ENCODE results near the gene ROR1. TPM values are rescaled to one million over a fixed set of nuclear protein-coding genes. Genes with fewer than 3 reads are reported as not detected.

Gene ROR1
- total RNA-seq, 1 experiment from 2014 or later: 56.3 TPM

DNA sequence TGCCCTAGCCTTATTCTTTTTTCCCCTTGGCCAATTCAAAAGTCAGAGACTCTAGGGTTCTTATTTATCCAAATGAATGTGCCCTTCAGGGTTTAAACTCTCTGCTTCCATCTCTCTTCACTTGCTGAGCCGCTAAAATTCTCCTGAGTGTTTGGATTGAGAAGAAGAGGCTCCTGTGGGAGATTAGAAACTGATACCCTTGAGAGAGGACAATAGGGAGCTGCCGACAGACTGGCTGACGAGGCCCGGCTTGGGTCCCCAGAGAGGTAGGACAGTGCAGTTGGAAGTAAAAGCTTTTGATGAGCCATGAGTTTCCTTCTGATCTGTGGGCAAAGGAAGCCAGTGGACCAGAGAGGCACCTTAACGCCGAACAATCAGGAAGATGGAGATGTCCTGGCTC lies 388.3 kb downstream of the ROR1 start (continued):
- TF ChIP-seq, protein P1, sequence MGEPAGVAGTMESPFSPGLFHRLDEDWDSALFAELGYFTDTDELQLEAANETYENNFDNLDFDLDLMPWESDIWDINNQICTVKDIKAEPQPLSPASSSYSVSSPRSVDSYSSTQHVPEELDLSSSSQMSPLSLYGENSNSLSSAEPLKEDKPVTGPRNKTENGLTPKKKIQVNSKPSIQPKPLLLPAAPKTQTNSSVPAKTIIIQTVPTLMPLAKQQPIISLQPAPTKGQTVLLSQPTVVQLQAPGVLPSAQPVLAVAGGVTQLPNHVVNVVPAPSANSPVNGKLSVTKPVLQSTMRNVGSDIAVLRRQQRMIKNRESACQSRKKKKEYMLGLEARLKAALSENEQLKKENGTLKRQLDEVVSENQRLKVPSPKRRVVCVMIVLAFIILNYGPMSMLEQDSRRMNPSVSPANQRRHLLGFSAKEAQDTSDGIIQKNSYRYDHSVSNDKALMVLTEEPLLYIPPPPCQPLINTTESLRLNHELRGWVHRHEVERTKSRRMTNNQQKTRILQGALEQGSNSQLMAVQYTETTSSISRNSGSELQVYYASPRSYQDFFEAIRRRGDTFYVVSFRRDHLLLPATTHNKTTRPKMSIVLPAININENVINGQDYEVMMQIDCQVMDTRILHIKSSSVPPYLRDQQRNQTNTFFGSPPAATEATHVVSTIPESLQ (CRISPR knock-in tag; IDR thresholded peaks at IDR 0.05): no peak
- TF ChIP-seq TEAD1 (CRISPR knock-in tag; IDR thresholded peaks at IDR 0.05): no peak
- no peak for TF ChIP-seq NR1H2 (CRISPR knock-in tag; IDR thresholded peaks at IDR 0.05)
- no peak for TF ChIP-seq ZNF671 (CRISPR knock-in tag; IDR thresholded peaks at IDR 0.05)
- TF ChIP-seq FOXP1 (CRISPR knock-in tag; IDR thresholded peaks at IDR 0.05; ENCODE audit: borderline replicate concordance): no peak
- no peak for TF ChIP-seq PRRX2 (CRISPR knock-in tag; IDR thresholded peaks at IDR 0.05)
- TF ChIP-seq CREM (CRISPR knock-in tag; IDR thresholded peaks at IDR 0.05): no peak
- TF ChIP-seq, protein P2, sequence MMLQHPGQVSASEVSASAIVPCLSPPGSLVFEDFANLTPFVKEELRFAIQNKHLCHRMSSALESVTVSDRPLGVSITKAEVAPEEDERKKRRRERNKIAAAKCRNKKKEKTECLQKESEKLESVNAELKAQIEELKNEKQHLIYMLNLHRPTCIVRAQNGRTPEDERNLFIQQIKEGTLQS (CRISPR knock-in tag; conservative IDR thresholded peaks at IDR 0.05): no peak

DNA sequence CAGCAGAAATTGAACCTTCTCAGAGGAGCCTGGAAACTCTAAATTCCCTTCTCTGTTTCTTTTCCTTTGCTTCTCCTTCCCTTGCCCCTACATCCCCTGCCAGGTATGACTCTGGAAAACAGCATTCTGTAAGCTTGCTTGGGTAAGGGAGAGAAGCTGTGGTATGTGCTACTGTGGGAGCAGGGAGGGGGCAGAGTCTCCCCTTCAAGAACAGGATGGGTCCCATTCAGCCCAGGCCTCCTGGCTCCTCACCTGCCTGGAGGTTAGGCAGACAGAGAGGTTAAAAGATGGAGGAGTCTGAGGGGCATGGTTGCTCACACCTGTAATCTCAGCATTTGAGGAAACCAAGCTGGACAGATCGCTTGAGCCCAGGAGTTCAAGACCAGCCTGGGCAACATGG lies 389.0 kb downstream of the ROR1 start:
- H3K27ac Mint-ChIP-seq: no peak overlapping the region
- no peaks in the 10 kb centered on the region for H3K27me3 Mint-ChIP-seq (ENCODE audit: low read depth)
- H3K4me1 Mint-ChIP-seq: no peaks in the 10 kb centered on the region
- ChIA-PET CTCF (interaction anchor here (0.9 to 2.5 kb wide), 9 partner anchors 9 to 488 kb away, joined by 3 to 29 read pairs (median 4); no protein-coding TSS in a partner anchor), POLR2A (no interaction called here)
- peaks cover 41% of the 10 kb centered on the region for H3K36me3 Mint-ChIP-seq
- no peak for ATAC-seq
- no peak for DNase-seq (ENCODE audit: low spot score)
- H3K4me3 Mint-ChIP-seq: no peak overlapping the region
- peaks cover 7% of the 10 kb centered on the region for H3K9me3 Mint-ChIP-seq
- TF ChIP-seq NR1H2 (CRISPR knock-in tag; IDR thresholded peaks at IDR 0.05): no peak
- TF ChIP-seq, protein P3, sequence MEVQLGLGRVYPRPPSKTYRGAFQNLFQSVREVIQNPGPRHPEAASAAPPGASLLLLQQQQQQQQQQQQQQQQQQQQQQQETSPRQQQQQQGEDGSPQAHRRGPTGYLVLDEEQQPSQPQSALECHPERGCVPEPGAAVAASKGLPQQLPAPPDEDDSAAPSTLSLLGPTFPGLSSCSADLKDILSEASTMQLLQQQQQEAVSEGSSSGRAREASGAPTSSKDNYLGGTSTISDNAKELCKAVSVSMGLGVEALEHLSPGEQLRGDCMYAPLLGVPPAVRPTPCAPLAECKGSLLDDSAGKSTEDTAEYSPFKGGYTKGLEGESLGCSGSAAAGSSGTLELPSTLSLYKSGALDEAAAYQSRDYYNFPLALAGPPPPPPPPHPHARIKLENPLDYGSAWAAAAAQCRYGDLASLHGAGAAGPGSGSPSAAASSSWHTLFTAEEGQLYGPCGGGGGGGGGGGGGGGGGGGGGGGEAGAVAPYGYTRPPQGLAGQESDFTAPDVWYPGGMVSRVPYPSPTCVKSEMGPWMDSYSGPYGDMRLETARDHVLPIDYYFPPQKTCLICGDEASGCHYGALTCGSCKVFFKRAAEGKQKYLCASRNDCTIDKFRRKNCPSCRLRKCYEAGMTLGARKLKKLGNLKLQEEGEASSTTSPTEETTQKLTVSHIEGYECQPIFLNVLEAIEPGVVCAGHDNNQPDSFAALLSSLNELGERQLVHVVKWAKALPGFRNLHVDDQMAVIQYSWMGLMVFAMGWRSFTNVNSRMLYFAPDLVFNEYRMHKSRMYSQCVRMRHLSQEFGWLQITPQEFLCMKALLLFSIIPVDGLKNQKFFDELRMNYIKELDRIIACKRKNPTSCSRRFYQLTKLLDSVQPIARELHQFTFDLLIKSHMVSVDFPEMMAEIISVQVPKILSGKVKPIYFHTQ (CRISPR knock-in tag; IDR thresholded peaks at IDR 0.05): no peak
- TF ChIP-seq, protein P4, sequence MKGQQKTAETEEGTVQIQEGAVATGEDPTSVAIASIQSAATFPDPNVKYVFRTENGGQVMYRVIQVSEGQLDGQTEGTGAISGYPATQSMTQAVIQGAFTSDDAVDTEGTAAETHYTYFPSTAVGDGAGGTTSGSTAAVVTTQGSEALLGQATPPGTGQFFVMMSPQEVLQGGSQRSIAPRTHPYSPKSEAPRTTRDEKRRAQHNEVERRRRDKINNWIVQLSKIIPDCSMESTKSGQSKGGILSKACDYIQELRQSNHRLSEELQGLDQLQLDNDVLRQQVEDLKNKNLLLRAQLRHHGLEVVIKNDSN (CRISPR knock-in tag; IDR thresholded peaks at IDR 0.05): no peak
- no peak for TF ChIP-seq ZNF671 (CRISPR knock-in tag; IDR thresholded peaks at IDR 0.05)
- TF ChIP-seq, protein P5, sequence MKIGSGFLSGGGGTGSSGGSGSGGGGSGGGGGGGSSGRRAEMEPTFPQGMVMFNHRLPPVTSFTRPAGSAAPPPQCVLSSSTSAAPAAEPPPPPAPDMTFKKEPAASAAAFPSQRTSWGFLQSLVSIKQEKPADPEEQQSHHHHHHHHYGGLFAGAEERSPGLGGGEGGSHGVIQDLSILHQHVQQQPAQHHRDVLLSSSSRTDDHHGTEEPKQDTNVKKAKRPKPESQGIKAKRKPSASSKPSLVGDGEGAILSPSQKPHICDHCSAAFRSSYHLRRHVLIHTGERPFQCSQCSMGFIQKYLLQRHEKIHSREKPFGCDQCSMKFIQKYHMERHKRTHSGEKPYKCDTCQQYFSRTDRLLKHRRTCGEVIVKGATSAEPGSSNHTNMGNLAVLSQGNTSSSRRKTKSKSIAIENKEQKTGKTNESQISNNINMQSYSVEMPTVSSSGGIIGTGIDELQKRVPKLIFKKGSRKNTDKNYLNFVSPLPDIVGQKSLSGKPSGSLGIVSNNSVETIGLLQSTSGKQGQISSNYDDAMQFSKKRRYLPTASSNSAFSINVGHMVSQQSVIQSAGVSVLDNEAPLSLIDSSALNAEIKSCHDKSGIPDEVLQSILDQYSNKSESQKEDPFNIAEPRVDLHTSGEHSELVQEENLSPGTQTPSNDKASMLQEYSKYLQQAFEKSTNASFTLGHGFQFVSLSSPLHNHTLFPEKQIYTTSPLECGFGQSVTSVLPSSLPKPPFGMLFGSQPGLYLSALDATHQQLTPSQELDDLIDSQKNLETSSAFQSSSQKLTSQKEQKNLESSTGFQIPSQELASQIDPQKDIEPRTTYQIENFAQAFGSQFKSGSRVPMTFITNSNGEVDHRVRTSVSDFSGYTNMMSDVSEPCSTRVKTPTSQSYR (CRISPR knock-in tag; IDR thresholded peaks at IDR 0.05): no peak
- TF ChIP-seq, protein P6, sequence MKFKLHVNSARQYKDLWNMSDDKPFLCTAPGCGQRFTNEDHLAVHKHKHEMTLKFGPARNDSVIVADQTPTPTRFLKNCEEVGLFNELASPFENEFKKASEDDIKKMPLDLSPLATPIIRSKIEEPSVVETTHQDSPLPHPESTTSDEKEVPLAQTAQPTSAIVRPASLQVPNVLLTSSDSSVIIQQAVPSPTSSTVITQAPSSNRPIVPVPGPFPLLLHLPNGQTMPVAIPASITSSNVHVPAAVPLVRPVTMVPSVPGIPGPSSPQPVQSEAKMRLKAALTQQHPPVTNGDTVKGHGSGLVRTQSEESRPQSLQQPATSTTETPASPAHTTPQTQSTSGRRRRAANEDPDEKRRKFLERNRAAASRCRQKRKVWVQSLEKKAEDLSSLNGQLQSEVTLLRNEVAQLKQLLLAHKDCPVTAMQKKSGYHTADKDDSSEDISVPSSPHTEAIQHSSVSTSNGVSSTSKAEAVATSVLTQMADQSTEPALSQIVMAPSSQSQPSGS (CRISPR knock-in tag; IDR thresholded peaks at IDR 0.05; ENCODE audit: borderline replicate concordance, low read depth): no peak
- no peak for TF ChIP-seq ESRRA (CRISPR knock-in tag; IDR thresholded peaks at IDR 0.05; ENCODE audit: borderline replicate concordance)
- TF ChIP-seq GTF2I (CRISPR knock-in tag; conservative IDR thresholded peaks at IDR 0.05): no peak
- TF ChIP-seq, protein P7, sequence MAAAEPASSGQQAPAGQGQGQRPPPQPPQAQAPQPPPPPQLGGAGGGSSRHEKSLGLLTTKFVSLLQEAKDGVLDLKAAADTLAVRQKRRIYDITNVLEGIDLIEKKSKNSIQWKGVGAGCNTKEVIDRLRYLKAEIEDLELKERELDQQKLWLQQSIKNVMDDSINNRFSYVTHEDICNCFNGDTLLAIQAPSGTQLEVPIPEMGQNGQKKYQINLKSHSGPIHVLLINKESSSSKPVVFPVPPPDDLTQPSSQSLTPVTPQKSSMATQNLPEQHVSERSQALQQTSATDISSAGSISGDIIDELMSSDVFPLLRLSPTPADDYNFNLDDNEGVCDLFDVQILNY (CRISPR knock-in tag; IDR thresholded peaks at IDR 0.05): no peak
- TF ChIP-seq, protein P8, sequence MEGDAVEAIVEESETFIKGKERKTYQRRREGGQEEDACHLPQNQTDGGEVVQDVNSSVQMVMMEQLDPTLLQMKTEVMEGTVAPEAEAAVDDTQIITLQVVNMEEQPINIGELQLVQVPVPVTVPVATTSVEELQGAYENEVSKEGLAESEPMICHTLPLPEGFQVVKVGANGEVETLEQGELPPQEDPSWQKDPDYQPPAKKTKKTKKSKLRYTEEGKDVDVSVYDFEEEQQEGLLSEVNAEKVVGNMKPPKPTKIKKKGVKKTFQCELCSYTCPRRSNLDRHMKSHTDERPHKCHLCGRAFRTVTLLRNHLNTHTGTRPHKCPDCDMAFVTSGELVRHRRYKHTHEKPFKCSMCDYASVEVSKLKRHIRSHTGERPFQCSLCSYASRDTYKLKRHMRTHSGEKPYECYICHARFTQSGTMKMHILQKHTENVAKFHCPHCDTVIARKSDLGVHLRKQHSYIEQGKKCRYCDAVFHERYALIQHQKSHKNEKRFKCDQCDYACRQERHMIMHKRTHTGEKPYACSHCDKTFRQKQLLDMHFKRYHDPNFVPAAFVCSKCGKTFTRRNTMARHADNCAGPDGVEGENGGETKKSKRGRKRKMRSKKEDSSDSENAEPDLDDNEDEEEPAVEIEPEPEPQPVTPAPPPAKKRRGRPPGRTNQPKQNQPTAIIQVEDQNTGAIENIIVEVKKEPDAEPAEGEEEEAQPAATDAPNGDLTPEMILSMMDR (IDR thresholded peaks at IDR 0.05): no peak
- no peak for TF ChIP-seq ZNF232 (CRISPR knock-in tag; IDR thresholded peaks at IDR 0.05)
- no peak for TF ChIP-seq GABPB1 (CRISPR knock-in tag; IDR thresholded peaks at IDR 0.05)
- TF ChIP-seq OVOL2 (CRISPR knock-in tag; IDR thresholded peaks at IDR 0.05; ENCODE audit: borderline replicate concordance): no peak
- TF ChIP-seq ZNF138 (CRISPR knock-in tag; conservative IDR thresholded peaks at IDR 0.05): no peak
- TF ChIP-seq HMGA2 (CRISPR knock-in tag; IDR thresholded peaks at IDR 0.05): no peak
- no peak for TF ChIP-seq MYBL2 (CRISPR knock-in tag; IDR thresholded peaks at IDR 0.05)
- TF ChIP-seq MXD4 (CRISPR knock-in tag; IDR thresholded peaks at IDR 0.05; ENCODE audit: borderline replicate concordance): no peak
- TF ChIP-seq ZNF263 (CRISPR knock-in tag; IDR thresholded peaks at IDR 0.05; ENCODE audit: low read depth): no peak
